Upper lobe of left lung (tissue), 6 donors: ENCODE data around the gene HDHD2. TPM values are rescaled to one million over a fixed set of nuclear protein-coding genes. Genes with fewer than 3 reads are reported as not detected.

Source experiments
- ATAC-seq, 2 donors: fragments of 200-7000 bp; cut with Tn5 transposase; one replicate each; pipeline ENCODE4 v1.9.1; 2022; ENCODE audit warnings: mild to moderate bottlenecking in 2 of 2, moderate library complexity in 2 of 2; ENCODE audit not compliant: low FRiP score in 2 of 2
- DNase-seq, 2 donors: peaks; one replicate each; pipeline ENCODE4 v3.0.0-alpha.2; 2019 to 2020
- H3K27ac ChIP-seq, 4 donors: fragments of 200-600 bp; sonication (generic); one replicate each; pipeline ENCODE4 v1.5.1; 2016 to 2019
- H3K27me3 ChIP-seq, 4 donors: fragments of 200-600 bp; sonication (generic); one replicate each; pipeline ENCODE4 v1.5.1; 2017 to 2019
- H3K36me3 ChIP-seq, 4 donors: fragments of 200-600 bp; sonication (generic); one replicate each; pipeline ENCODE4 v1.5.1; 2016 to 2019
- H3K4me1 ChIP-seq, 4 donors: fragments of 200-600 bp; sonication (generic); one replicate each; pipeline ENCODE4 v1.5.1; 2018 to 2019
- H3K4me3 ChIP-seq, 4 donors: fragments of 200-600 bp; sonication (generic); one replicate each; pipeline ENCODE4 v1.5.1; 2017 to 2019; ENCODE audit warnings: mild to moderate bottlenecking in 2 of 4, moderate library complexity in 1 of 4
- H3K9me3 ChIP-seq, 4 donors: fragments of 200-600 bp; sonication (generic); one replicate each; pipeline ENCODE4 v1.5.1; 2018 to 2019
- CTCF ChIP-seq, 6 experiments: fragments of 450-650 bp in 4 of 6; fragments of 200-600 bp in 2 of 6; sonication (generic) in 2 of 6; IDR thresholded peaks; one replicate each; pipeline ENCODE4 v1.5.1; 2016 to 2019; ENCODE audit warnings: antibody characterized with exemption in 6 of 6
- EP300 ChIP-seq, 4 donors: sonication (generic); formaldehyde crosslinking; IDR thresholded peaks; one replicate each; pipeline ENCODE4 v1.5.1; 2017; ENCODE audit warnings: antibody characterized with exemption in 4 of 4, control low read depth in 2 of 4
- POLR2A ChIP-seq, 4 donors: fragments of 450-650 bp; IDR thresholded peaks; one replicate each; pipeline ENCODE4 v1.5.1; 2016 to 2017; ENCODE audit warnings: antibody characterized with exemption in 4 of 4, mild to moderate bottlenecking in 2 of 4
- POLR2AphosphoS5 ChIP-seq, 2 donors: sonication (generic); formaldehyde crosslinking; IDR thresholded peaks; one replicate each; pipeline ENCODE4 v1.5.1; 2017; ENCODE audit warnings: antibody characterized with exemption in 2 of 2
- WGBS, 2 donors: methylation state at CpG; one replicate each; pipeline ENCODE4 v1.1.5; 2017 to 2018; 5-methylcytosine and 5-hydroxymethylcytosine counted together
- total RNA-seq, 6 donors: library from RNA; depleted of rRNA in 4 of 6; stranded (reverse); fragments of >200 nt in 4 of 6; gene quantifications; one replicate each; pipeline versions ENCODE4 v1.1.0 to v1.2.1, GENCODE V29; 2016 to 2021
- donor health status: DM: no; HTN: no; CAD: no; lungs with moderate emphysema.
- donor health status: DM: no; HTN: yes; CAD: no; lungs with severe emphysema.

Gene HDHD2
- total RNA-seq, 6 donors from 2014 or later, result 19.0 to 39.1 (median 32.1) TPM

- TF ChIP-seq EP300 (IDR thresholded peaks at IDR 0.05) (no peak), POLR2AphosphoS5 (IDR thresholded peaks at IDR 0.05) (no peak), POLR2A (IDR thresholded peaks at IDR 0.05) (no peak)
- H3K27me3 ChIP-seq, result no peaks in the 10 kb centered on the region
- ATAC-seq, result no peak
- no peak overlapping the region for H3K27ac ChIP-seq
- no peaks in the 10 kb centered on the region for H3K9me3 ChIP-seq
- 70 to 71% methylated on average over 4 of the region's 4 CpGs for WGBS, 2 donors
- no peak for DNase-seq
- H3K4me1 ChIP-seq, result no peaks in the 10 kb centered on the region
- H3K4me3 ChIP-seq, result no peak overlapping the region
- peaks cover 0 to 15% (median 0%) of the 10 kb centered on the region in 4 donors for H3K36me3 ChIP-seq
Measured at GRCh38 chr18:47120428-47120827, 29.9 kb downstream of the HDHD2 start.

GRCh38 chr18:47118981-47119380 lies 31.3 kb downstream of the HDHD2 start:
- 97% methylated on average over 2 of the region's 2 CpGs for WGBS, 2 donors
- TF ChIP-seq POLR2AphosphoS5 (IDR thresholded peaks at IDR 0.05), result no peak
- TF ChIP-seq CTCF (IDR thresholded peaks at IDR 0.05), result no peak
- peaks cover 0 to 30% (median 9%) of the 10 kb centered on the region in 4 donors for H3K36me3 ChIP-seq
- DNase-seq (no peak), ATAC-seq (no peak)
- H3K4me3 ChIP-seq, result no peak overlapping the region
- H3K27me3 ChIP-seq, result no peaks in the 10 kb centered on the region
- H3K27ac ChIP-seq, result no peak overlapping the region
- H3K9me3 ChIP-seq, result no peaks in the 10 kb centered on the region
- H3K4me1 ChIP-seq, result no peaks in the 10 kb centered on the region

GRCh38 chr18:47115205-47115604 lies 35.1 kb downstream of the HDHD2 start:
- TF ChIP-seq CTCF (IDR thresholded peaks at IDR 0.05), result no peak
- no peak for TF ChIP-seq POLR2A (IDR thresholded peaks at IDR 0.05)
- Histone ChIP-seq H3K9me3 (no peaks in the 10 kb centered on the region), H3K27me3 (no peaks in the 10 kb centered on the region), H3K36me3 (peaks cover 11 to 56% (median 30%) of the 10 kb centered on the region in 4 donors), H3K4me3 (no peak overlapping the region), H3K27ac (no peak overlapping the region), H3K4me1 (no peaks in the 10 kb centered on the region)
- WGBS, 2 donors, result 92 to 96% methylated on average over 2 of the region's 2 CpGs
- ATAC-seq, result no peak
- DNase-seq, result no peak

GRCh38 chr18:47113796-47114540 lies 36.3 kb downstream of the HDHD2 start:
- no peaks in the 10 kb centered on the region for H3K27me3 ChIP-seq
- H3K36me3 ChIP-seq, result peaks cover 11 to 61% (median 33%) of the 10 kb centered on the region in 4 donors
- TF ChIP-seq EP300 (IDR thresholded peaks at IDR 0.05) (no peak), POLR2AphosphoS5 (IDR thresholded peaks at IDR 0.05) (no peak), POLR2A (IDR thresholded peaks at IDR 0.05) (no peak), CTCF (IDR thresholded peaks at IDR 0.05) (no peak)
- H3K27ac ChIP-seq, result no peak overlapping the region
- H3K4me1 ChIP-seq, result no peaks in the 10 kb centered on the region
- no peak for DNase-seq
- ATAC-seq, result no peak
- H3K4me3 ChIP-seq, result no peak overlapping the region
- H3K9me3 ChIP-seq, result no peaks in the 10 kb centered on the region
- 97 to 98% methylated on average over 2 of the region's 2 CpGs for WGBS, 2 donors

GRCh38 chr18:47110492-47111274 lies 39.6 kb downstream of the HDHD2 start:
- 93 to 96% methylated on average over 6 of the region's 6 CpGs for WGBS, 2 donors
- H3K27ac ChIP-seq, result no peak overlapping the region
- DNase-seq, result no peak
- no peak overlapping the region for H3K4me3 ChIP-seq
- no peak for TF ChIP-seq POLR2AphosphoS5 (IDR thresholded peaks at IDR 0.05)
- TF ChIP-seq POLR2A (IDR thresholded peaks at IDR 0.05), result no peak
- TF ChIP-seq CTCF (IDR thresholded peaks at IDR 0.05), result no peak
- no peak for ATAC-seq
- no peaks in the 10 kb centered on the region for H3K27me3 ChIP-seq
- no peaks in the 10 kb centered on the region for H3K9me3 ChIP-seq
- H3K4me1 ChIP-seq, result no peaks in the 10 kb centered on the region
- H3K36me3 ChIP-seq, result peaks cover 17 to 82% (median 47%) of the 10 kb centered on the region in 4 donors
